ENCODE measurements around the gene WDR4.

The WDR4 gene

GRCh38 chr21:42858185-42858847 lies 21.0 kb downstream of the WDR4 start:
- H3K4me3 ChIP-seq (ENCODE audit: low read length), result no peak overlapping the region
- no peak for DNase-seq (ENCODE audit: low read depth)
- no peak for TF ChIP-seq CTCF (conservative IDR thresholded peaks at IDR 0.05; ENCODE audit: low read depth, low read length)

- no peak overlapping the region for H3K4me3 ChIP-seq (ENCODE audit: low read length)
- no peak for TF ChIP-seq CTCF (conservative IDR thresholded peaks at IDR 0.05; ENCODE audit: low read depth, low read length)
- no peak for DNase-seq (ENCODE audit: low read depth)
These were observed 22.1 kb downstream of the WDR4 start for GRCh38 chr21:42857216-42857615.

GRCh38 chr21:42855937-42856335 lies 23.4 kb downstream of the WDR4 start:
- no peak overlapping the region for H3K4me3 ChIP-seq (ENCODE audit: low read length)
- DNase-seq (ENCODE audit: low read depth), result no peak
- TF ChIP-seq CTCF (conservative IDR thresholded peaks at IDR 0.05; ENCODE audit: low read depth, low read length), result no peak

GRCh38 chr21:42855171-42855936 lies 24.0 kb downstream of the WDR4 start:
- no peak for TF ChIP-seq CTCF (conservative IDR thresholded peaks at IDR 0.05; ENCODE audit: low read depth, low read length)
- no peak for DNase-seq (ENCODE audit: low read depth)
- no peak overlapping the region for H3K4me3 ChIP-seq (ENCODE audit: low read length)

- DNase-seq (ENCODE audit: low read depth), result no peak
- TF ChIP-seq CTCF (conservative IDR thresholded peaks at IDR 0.05; ENCODE audit: low read depth, low read length), result no peak
- H3K4me3 ChIP-seq (ENCODE audit: low read length), result no peak overlapping the region
These were observed 24.9 kb downstream of the WDR4 start for GRCh38 chr21:42854246-42855010.

GRCh38 chr21:42853621-42854020 lies 25.7 kb downstream of the WDR4 start:
- H3K4me3 ChIP-seq (ENCODE audit: low read length), result no peak overlapping the region
- DNase-seq (ENCODE audit: low read depth), result no peak
- TF ChIP-seq CTCF (conservative IDR thresholded peaks at IDR 0.05; ENCODE audit: low read depth, low read length), result no peak
